ENCODE data around the gene ZC3H18. TPM values are rescaled to one million over a fixed set of nuclear protein-coding genes. Genes with fewer than 3 reads are reported as not detected.

The ZC3H18 gene
- polyA plus RNA-seq, 3 donors, result 5.5 to 36.4 (median 6.8) TPM

DNA sequence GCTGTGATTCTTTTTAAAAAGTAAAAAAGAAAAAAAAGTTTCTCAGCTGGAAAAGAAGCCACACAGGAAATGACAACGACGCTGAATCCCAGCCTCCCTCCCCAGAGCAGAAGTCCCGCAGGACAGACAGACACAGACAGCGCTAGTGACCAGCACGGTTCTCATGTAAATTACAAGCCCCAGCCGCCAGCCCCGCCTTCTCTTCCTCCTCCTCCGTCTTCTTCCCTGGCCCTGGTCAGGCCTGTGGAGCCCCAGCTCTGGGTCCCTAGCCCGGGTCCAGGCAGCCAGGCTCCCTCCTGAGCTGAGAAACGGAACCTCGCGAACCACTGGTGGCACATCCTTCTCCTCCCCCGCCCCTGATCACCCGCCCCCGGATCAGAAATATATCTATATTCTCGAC, 61.2 kb downstream of the ZC3H18 start:
- Mint-ChIP-seq H3K36me3 (peaks cover 49 to 69% of the 10 kb centered on the region in 2 donors), H3K4me3 (no peak overlapping the region), H3K4me1 (peaks cover 10% of the 10 kb centered on the region), H3K9me3 (no peaks in the 10 kb centered on the region), H3K27ac (peak overlapping the region in 1 of 7 donors; percentile 13), H3K27me3 (ENCODE audit: low read depth in 3 of 3) (peaks cover 13 to 28% (median 15%) of the 10 kb centered on the region in 3 donors)
- Histone ChIP-seq H3K27ac (ENCODE audit: low read depth in 1 of 2, low read length in 2 of 2) (no peak overlapping the region), H3K9me3 (replicated peaks in 1 of 2; ENCODE audit: control insufficient read depth in 1 of 2, insufficient read depth in 1 of 2, low read length in 2 of 2) (no peaks in the 10 kb centered on the region), H3K4me1 (ENCODE audit: control insufficient read depth in 1 of 2, insufficient read depth in 2 of 2, low read length in 2 of 2) (peaks cover 21 to 26% of the 10 kb centered on the region in 2 donors), H3K36me3 (replicated peaks in 1 of 2; ENCODE audit: control insufficient read depth in 1 of 2, insufficient read depth in 2 of 2, low read length in 2 of 2) (peaks cover 49 to 57% of the 10 kb centered on the region in 2 donors), H4K20me1 (ENCODE audit: insufficient read depth, low read length) (peaks cover 23% of the 10 kb centered on the region), H3K79me2 (ENCODE audit: insufficient read depth, low read length) (no peaks in the 10 kb centered on the region), H2AFZ (ENCODE audit: insufficient read depth, low read depth, low read length, poor library complexity, severe bottlenecking) (no peak overlapping the region), H3K4me3 (replicated peaks in 1 of 3; ENCODE audit: low read depth in 2 of 3, low read length in 3 of 3) (no peak overlapping the region), H3K27me3 (ENCODE audit: control insufficient read depth in 2 of 2, insufficient read depth in 2 of 2, low read length in 2 of 2) (peaks cover 0 to 16% of the 10 kb centered on the region in 2 donors), H3K4me2 (replicated peaks; ENCODE audit: extremely low read depth, low read length, poor library complexity, severe bottlenecking) (no peak overlapping the region), H3K9ac (ENCODE audit: insufficient read depth, low read length, poor library complexity, severe bottlenecking) (no peak overlapping the region)
- WGBS (ENCODE audit: insufficient coverage), result 79% methylated on average over 7 of the region's 16 CpGs
- TF ChIP-seq, protein P1, sequence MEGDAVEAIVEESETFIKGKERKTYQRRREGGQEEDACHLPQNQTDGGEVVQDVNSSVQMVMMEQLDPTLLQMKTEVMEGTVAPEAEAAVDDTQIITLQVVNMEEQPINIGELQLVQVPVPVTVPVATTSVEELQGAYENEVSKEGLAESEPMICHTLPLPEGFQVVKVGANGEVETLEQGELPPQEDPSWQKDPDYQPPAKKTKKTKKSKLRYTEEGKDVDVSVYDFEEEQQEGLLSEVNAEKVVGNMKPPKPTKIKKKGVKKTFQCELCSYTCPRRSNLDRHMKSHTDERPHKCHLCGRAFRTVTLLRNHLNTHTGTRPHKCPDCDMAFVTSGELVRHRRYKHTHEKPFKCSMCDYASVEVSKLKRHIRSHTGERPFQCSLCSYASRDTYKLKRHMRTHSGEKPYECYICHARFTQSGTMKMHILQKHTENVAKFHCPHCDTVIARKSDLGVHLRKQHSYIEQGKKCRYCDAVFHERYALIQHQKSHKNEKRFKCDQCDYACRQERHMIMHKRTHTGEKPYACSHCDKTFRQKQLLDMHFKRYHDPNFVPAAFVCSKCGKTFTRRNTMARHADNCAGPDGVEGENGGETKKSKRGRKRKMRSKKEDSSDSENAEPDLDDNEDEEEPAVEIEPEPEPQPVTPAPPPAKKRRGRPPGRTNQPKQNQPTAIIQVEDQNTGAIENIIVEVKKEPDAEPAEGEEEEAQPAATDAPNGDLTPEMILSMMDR (IDR thresholded peaks at IDR 0.05), result no peak
- intact Hi-C loops (cut with micrococcal nuclease), result loop anchor here in 1 of 2 donors (10.0 kb wide), 1 partner anchor 53 kb away; the partner anchor contains the start of gene SNAI3
- DNase-seq, result no peak

DNA sequence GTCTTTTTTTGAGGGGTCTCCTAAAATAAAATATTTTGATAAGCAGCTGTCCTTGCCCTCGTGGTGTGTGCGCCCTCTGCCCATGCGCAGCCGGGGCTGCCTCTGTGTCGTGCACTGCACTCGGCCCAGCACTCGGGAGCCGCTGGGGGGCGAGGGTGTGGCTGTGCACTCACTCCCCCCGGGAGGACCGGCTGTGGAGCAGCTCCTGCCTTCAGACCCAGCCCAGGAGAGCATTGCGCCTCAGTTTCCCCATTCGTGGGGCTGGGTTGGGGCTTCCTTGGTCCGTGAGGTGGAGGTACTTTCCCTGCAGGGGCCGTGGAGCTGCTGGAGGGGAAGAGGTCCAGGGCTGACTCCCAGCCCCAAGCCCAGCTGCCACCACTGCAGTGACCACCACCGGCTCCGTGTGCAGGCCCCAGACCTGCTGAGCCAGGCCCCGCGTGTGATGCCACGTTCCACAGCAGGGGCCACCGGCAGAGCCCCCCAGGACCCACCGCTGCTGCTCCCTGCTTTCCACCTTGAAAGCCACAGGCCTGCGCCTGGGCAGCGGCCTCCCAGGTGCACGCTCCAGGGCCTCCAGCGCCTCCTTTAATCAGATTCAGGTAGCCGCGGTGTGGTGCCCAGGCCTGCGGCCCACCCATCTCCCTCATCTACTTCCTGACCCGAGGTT, 61.9 kb downstream of the ZC3H18 start:
- Histone ChIP-seq H2AFZ (ENCODE audit: insufficient read depth, low read depth, low read length, poor library complexity, severe bottlenecking) (no peak overlapping the region), H3K27me3 (ENCODE audit: control insufficient read depth in 2 of 2, insufficient read depth in 2 of 2, low read length in 2 of 2) (peaks cover 0 to 18% of the 10 kb centered on the region in 2 donors), H3K9ac (ENCODE audit: insufficient read depth, low read length, poor library complexity, severe bottlenecking) (no peak overlapping the region), H4K20me1 (ENCODE audit: insufficient read depth, low read length) (peaks cover 23% of the 10 kb centered on the region), H3K4me3 (replicated peaks in 1 of 3; ENCODE audit: low read depth in 2 of 3, low read length in 3 of 3) (no peak overlapping the region), H3K4me1 (ENCODE audit: control insufficient read depth in 1 of 2, insufficient read depth in 2 of 2, low read length in 2 of 2) (peaks cover 21 to 26% of the 10 kb centered on the region in 2 donors), H3K9me3 (replicated peaks in 1 of 2; ENCODE audit: control insufficient read depth in 1 of 2, insufficient read depth in 1 of 2, low read length in 2 of 2) (no peaks in the 10 kb centered on the region), H3K36me3 (replicated peaks in 1 of 2; ENCODE audit: control insufficient read depth in 1 of 2, insufficient read depth in 2 of 2, low read length in 2 of 2) (peaks cover 42 to 51% of the 10 kb centered on the region in 2 donors), H3K79me2 (ENCODE audit: insufficient read depth, low read length) (no peaks in the 10 kb centered on the region), H3K27ac (ENCODE audit: low read depth in 1 of 2, low read length in 2 of 2) (no peak overlapping the region), H3K4me2 (replicated peaks; ENCODE audit: extremely low read depth, low read length, poor library complexity, severe bottlenecking) (no peak overlapping the region)
- TF ChIP-seq, protein P1 (IDR thresholded peaks at IDR 0.05), result no peak
- WGBS (ENCODE audit: insufficient coverage), result 95% methylated on average over 25 of the region's 30 CpGs
- Mint-ChIP-seq H3K4me3 (no peak overlapping the region), H3K9me3 (peaks cover 0 to 1% (median 0%) of the 10 kb centered on the region in 7 donors), H3K36me3 (peaks cover 43 to 62% of the 10 kb centered on the region in 2 donors), H3K27me3 (ENCODE audit: low read depth in 3 of 3) (peaks cover 15 to 34% (median 20%) of the 10 kb centered on the region in 3 donors), H3K4me1 (peaks cover 11% of the 10 kb centered on the region), H3K27ac (no peak overlapping the region)
- DNase-seq, result no peak
- intact Hi-C loops (cut with micrococcal nuclease), result loop anchor here in 1 of 2 donors (10.0 kb wide), 1 partner anchor 53 kb away; the partner anchor contains the start of gene SNAI3

All from CD14-positive monocyte (primary cell).